ENCODE data around the gene FAM3A. TPM values are rescaled to one million over a fixed set of nuclear protein-coding genes. Genes with fewer than 3 reads are reported as not detected.

FAM3A gene
- total RNA-seq, 5 donors from 2014 or later (not counting 1 experiment from before 2014, with no cell fraction given): 33.9 to 67.6 (median 57.8) TPM

DNA sequence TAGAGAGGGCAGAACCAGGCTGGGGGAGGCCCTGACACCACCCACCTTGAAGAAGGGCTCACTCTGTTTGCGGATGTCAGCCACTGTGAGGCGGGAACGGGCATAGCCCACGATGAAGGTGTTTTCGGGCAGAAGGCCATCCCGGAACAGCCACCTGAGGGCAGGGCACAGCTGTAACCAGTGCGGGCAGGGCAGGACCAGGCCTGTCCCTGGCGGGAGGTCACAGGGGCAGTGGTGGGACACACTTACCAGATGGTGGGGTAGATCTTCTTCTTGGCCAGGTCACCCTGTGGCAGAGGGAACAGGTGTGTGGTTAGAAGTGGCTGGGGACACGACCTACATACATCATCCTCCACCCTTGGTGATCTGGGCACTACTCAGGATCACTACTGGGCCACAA is 19.9 kb upstream of the FAM3A start:
- H3K9me3 Mint-ChIP-seq: no peaks in the 10 kb centered on the region
- Histone ChIP-seq H3K36me3 (ENCODE audit: control insufficient read depth in 2 of 2, extremely low read depth in 1 of 2, insufficient read depth in 1 of 2, low read length in 1 of 2) (peaks cover 4 to 32% of the 10 kb centered on the region in 2 donors), H3K27ac (ENCODE audit: low read length) (no peak overlapping the region), H3K27me3 (replicated peaks in 1 of 2; ENCODE audit: control insufficient read depth in 2 of 2, extremely low read depth in 1 of 2, insufficient read depth in 2 of 2, low read length in 1 of 2) (no peaks in the 10 kb centered on the region), H3K4me3 (ENCODE audit: control insufficient read depth in 1 of 2, extremely low read depth in 1 of 2, low read length in 1 of 2) (no peak overlapping the region), H3K4me1 (ENCODE audit: control insufficient read depth in 1 of 2, extremely low read depth in 1 of 2, insufficient read depth in 2 of 2, low read length in 2 of 2) (peaks cover 0 to 11% of the 10 kb centered on the region in 2 experiments), H3K9me3 (no peaks in the 10 kb centered on the region)
- H3K36me3 Mint-ChIP-seq: peaks cover 2% of the 10 kb centered on the region
- 94% methylated on average over 6 of the region's 9 CpGs for WGBS (ENCODE audit: insufficient coverage)
- no peak overlapping the region for H3K27ac Mint-ChIP-seq
- CTCF ChIA-PET: interaction anchor here (0.6 to 1.3 kb wide), 2 partner anchors 136 to 625 kb away, joined by 3 read pairs; no protein-coding TSS in a partner anchor
- H3K4me1 Mint-ChIP-seq: peaks cover 6 to 12% (median 11%) of the 10 kb centered on the region in 3 donors
- DNase-seq: no peak
- peaks cover 0 to 6% of the 10 kb centered on the region in 2 donors for H3K27me3 Mint-ChIP-seq
- no peak for ATAC-seq (replicated peaks in 1 of 4)
- POLR2A ChIA-PET: no interaction called here
- H3K4me3 Mint-ChIP-seq: no peak overlapping the region

DNA sequence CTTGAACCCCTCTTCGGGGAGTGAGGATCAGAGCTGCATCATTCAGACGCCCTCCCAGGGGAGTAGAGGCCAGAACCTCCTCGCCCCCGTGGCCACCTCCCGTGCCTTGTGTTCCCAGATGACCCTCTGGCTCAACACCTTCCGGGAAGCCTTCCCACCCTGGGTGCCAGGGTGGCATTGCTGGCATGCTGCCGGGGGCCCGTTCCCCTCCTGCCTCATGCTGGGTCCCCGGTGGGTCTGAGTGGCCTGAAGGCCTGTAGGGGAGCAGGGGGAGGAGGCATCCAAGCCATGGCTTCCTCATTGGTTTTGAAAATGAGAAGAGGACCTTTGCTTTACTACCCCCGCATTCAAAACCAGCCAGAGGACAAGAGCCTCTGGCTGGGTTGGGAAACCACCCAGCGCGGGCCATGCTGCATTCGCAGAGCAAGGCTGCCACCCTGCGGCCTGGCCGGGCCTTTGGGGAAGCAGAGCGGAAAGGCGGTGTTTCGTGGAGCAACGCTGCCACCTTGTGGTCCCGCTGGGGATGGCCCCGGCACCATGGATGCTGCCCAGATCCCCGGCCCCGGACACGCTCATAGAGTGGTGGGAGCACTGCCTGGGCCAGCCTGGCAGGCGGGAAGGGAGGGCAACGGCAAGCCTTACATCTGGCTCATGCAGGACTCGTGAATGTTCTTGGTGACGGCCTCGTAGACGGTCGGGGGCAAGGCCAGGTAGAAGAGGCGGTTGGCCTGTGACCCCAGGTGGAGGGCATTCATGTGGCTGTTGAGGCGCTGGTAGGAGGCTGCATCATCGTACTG is 18.7 kb upstream of the FAM3A start:
- H3K27ac Mint-ChIP-seq: peak overlapping the region; percentile 16 to 36
- ChIA-PET CTCF (no interaction called here), POLR2A (no interaction called here)
- H3K4me3 Mint-ChIP-seq: no peak overlapping the region
- H3K27me3 ChIP-seq (replicated peaks in 1 of 2; ENCODE audit: control insufficient read depth in 2 of 2, extremely low read depth in 1 of 2, insufficient read depth in 2 of 2, low read length in 1 of 2): no peaks in the 10 kb centered on the region
- peaks cover 0 to 6% of the 10 kb centered on the region in 2 donors for H3K27me3 Mint-ChIP-seq
- H3K4me3 ChIP-seq (ENCODE audit: control insufficient read depth in 1 of 2, extremely low read depth in 1 of 2, low read length in 1 of 2): no peak overlapping the region
- peaks cover 0 to 11% of the 10 kb centered on the region in 2 experiments for H3K4me1 ChIP-seq (ENCODE audit: control insufficient read depth in 1 of 2, extremely low read depth in 1 of 2, insufficient read depth in 2 of 2, low read length in 2 of 2)
- H3K9me3 Mint-ChIP-seq: no peaks in the 10 kb centered on the region
- H3K4me1 Mint-ChIP-seq: peaks cover 6 to 12% (median 11%) of the 10 kb centered on the region in 3 donors
- H3K36me3 Mint-ChIP-seq: peaks cover 3% of the 10 kb centered on the region
- WGBS (ENCODE audit: insufficient coverage): 3% methylated on average over 15 of the region's 34 CpGs
- DNase-seq (peak; percentile 74 to 93 (median 85)), ATAC-seq (replicated peaks in 1 of 4) (peak; percentile 95 to 97 (median 96))
- no peaks in the 10 kb centered on the region for H3K9me3 ChIP-seq
- H3K36me3 ChIP-seq (ENCODE audit: control insufficient read depth in 2 of 2, extremely low read depth in 1 of 2, insufficient read depth in 1 of 2, low read length in 1 of 2): peaks cover 4 to 31% of the 10 kb centered on the region in 2 donors
- peak overlapping the region; percentile 63 for H3K27ac ChIP-seq (ENCODE audit: low read length)

DNA sequence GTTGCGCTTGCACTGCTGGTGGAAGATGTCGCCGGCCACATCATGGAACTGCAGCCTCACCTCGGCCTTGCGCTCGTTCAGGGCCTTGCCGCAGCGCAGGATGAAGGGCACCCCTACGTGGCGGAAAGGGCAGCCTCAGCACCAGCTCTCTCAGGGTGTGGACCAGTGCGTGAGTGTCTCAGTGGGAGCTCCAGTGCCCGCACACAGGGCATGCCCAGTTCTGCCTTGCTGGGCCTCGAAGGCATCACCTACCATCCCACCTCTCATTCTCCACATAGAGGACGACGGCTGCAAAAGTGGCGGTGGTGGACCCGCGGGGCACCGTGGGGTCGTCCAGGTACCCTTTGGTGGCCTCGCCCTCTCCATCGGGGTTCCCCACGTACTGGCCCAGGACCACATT is 16.7 kb upstream of the FAM3A start:
- H3K36me3 Mint-ChIP-seq: peaks cover 3% of the 10 kb centered on the region
- WGBS (ENCODE audit: insufficient coverage): 100% methylated on average over 9 of the region's 23 CpGs

DNA sequence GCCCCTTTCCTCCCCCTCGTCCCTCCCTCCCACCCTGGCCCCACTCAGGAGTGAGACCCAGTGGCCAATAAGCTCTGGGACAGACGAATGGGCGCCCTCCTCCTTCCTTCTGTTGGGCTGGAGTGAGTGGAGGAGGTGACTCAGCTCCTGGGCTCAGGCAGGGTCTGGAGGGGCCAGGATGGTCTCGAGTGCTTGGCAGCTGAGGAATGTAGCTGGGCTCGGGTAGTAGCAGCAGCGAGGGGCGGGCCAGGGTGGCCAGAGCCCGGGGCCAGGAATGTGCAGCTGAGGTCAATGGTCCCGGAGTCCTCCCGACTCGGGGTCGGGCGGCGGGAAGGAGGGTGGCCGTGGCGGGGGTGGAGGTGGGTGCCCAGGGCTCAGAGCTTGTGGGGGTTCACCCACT is 15.6 kb upstream of the FAM3A start:
- no peaks in the 10 kb centered on the region for H3K27me3 ChIP-seq (replicated peaks in 1 of 2; ENCODE audit: control insufficient read depth in 2 of 2, extremely low read depth in 1 of 2, insufficient read depth in 2 of 2, low read length in 1 of 2)
- peaks cover 13 to 15% (median 14%) of the 10 kb centered on the region in 3 donors for H3K4me1 Mint-ChIP-seq
- no peaks in the 10 kb centered on the region for H3K9me3 ChIP-seq
- POLR2A ChIA-PET: no interaction called here
- WGBS (ENCODE audit: insufficient coverage): no CpG with 5 or more reads among the region's 16 CpGs
- H3K36me3 ChIP-seq (ENCODE audit: control insufficient read depth in 2 of 2, extremely low read depth in 1 of 2, insufficient read depth in 1 of 2, low read length in 1 of 2): peaks cover 4 to 31% of the 10 kb centered on the region in 2 donors
- no peak overlapping the region for H3K4me3 ChIP-seq (ENCODE audit: control insufficient read depth in 1 of 2, extremely low read depth in 1 of 2, low read length in 1 of 2)
- CTCF ChIA-PET: no interaction called here
- H3K27ac ChIP-seq (ENCODE audit: low read length): no peak overlapping the region
- ATAC-seq (replicated peaks in 1 of 4) (no peak), DNase-seq (no peak)
- no peaks in the 10 kb centered on the region for H3K9me3 Mint-ChIP-seq
- no peak overlapping the region for H3K27ac Mint-ChIP-seq
- peaks cover 0 to 22% of the 10 kb centered on the region in 2 experiments for H3K4me1 ChIP-seq (ENCODE audit: control insufficient read depth in 1 of 2, extremely low read depth in 1 of 2, insufficient read depth in 2 of 2, low read length in 2 of 2)
- peaks cover 3% of the 10 kb centered on the region for H3K36me3 Mint-ChIP-seq
- no peaks in the 10 kb centered on the region for H3K27me3 Mint-ChIP-seq
- no peak overlapping the region for H3K4me3 Mint-ChIP-seq

More for the DNA sequence above, 16.7 kb upstream of the FAM3A start:
- DNase-seq (no peak), ATAC-seq (replicated peaks in 1 of 4) (no peak)
- CTCF ChIA-PET: no interaction called here
- Mint-ChIP-seq H3K27ac (no peak overlapping the region), H3K9me3 (no peaks in the 10 kb centered on the region), H3K4me3 (no peak overlapping the region), H3K27me3 (no peaks in the 10 kb centered on the region), H3K4me1 (peaks cover 5 to 7% (median 6%) of the 10 kb centered on the region in 3 donors)
- Histone ChIP-seq H3K4me1 (ENCODE audit: control insufficient read depth in 1 of 2, extremely low read depth in 1 of 2, insufficient read depth in 2 of 2, low read length in 2 of 2) (peaks cover 0 to 11% of the 10 kb centered on the region in 2 experiments), H3K9me3 (no peaks in the 10 kb centered on the region), H3K27ac (ENCODE audit: low read length) (no peak overlapping the region), H3K4me3 (ENCODE audit: control insufficient read depth in 1 of 2, extremely low read depth in 1 of 2, low read length in 1 of 2) (no peak overlapping the region), H3K27me3 (replicated peaks in 1 of 2; ENCODE audit: control insufficient read depth in 2 of 2, extremely low read depth in 1 of 2, insufficient read depth in 2 of 2, low read length in 1 of 2) (no peaks in the 10 kb centered on the region), H3K36me3 (ENCODE audit: control insufficient read depth in 2 of 2, extremely low read depth in 1 of 2, insufficient read depth in 1 of 2, low read length in 1 of 2) (peaks cover 4 to 31% of the 10 kb centered on the region in 2 donors)
- POLR2A ChIA-PET: no interaction called here

DNA sequence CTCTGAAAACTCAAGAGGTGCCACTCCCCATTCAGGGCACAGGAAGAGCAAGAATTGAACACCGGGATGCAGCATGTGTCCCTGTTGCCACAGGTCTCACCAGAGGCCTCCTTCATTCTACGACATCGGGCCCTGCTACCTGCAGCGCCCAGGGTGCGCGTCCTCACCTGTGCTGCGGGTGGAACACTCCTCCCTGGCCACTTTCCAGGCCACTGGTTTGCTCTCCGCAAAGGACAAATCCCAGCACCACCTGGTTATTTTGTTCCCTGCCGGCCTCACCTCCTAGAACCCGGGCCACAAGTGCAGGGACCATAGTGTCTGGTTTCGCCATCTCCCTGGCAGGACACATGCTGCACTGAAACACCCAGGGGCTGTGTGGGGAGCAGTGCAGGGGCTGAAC is 14.3 kb upstream of the FAM3A start:
- Mint-ChIP-seq H3K9me3 (no peaks in the 10 kb centered on the region), H3K27ac (no peak overlapping the region), H3K4me1 (peaks cover 23 to 28% (median 26%) of the 10 kb centered on the region in 3 donors), H3K27me3 (peaks cover 0 to 8% of the 10 kb centered on the region in 2 donors), H3K36me3 (peaks cover 3% of the 10 kb centered on the region), H3K4me3 (no peak overlapping the region)
- H3K9me3 ChIP-seq: no peaks in the 10 kb centered on the region
- H3K27me3 ChIP-seq (replicated peaks in 1 of 2; ENCODE audit: control insufficient read depth in 2 of 2, extremely low read depth in 1 of 2, insufficient read depth in 2 of 2, low read length in 1 of 2): no peaks in the 10 kb centered on the region
- 100% methylated on average over 1 of the region's 11 CpGs for WGBS (ENCODE audit: insufficient coverage)
- POLR2A ChIA-PET: no interaction called here
- DNase-seq (no peak), ATAC-seq (replicated peaks in 1 of 4) (no peak)
- H3K36me3 ChIP-seq (ENCODE audit: control insufficient read depth in 2 of 2, extremely low read depth in 1 of 2, insufficient read depth in 1 of 2, low read length in 1 of 2): peaks cover 4 to 23% of the 10 kb centered on the region in 2 donors
- H3K4me1 ChIP-seq (ENCODE audit: control insufficient read depth in 1 of 2, extremely low read depth in 1 of 2, insufficient read depth in 2 of 2, low read length in 2 of 2): peaks cover 4 to 35% of the 10 kb centered on the region in 2 experiments
- H3K27ac ChIP-seq (ENCODE audit: low read length): no peak overlapping the region
- no peak overlapping the region for H3K4me3 ChIP-seq (ENCODE audit: control insufficient read depth in 1 of 2, extremely low read depth in 1 of 2, low read length in 1 of 2)
- CTCF ChIA-PET: no interaction called here

DNA sequence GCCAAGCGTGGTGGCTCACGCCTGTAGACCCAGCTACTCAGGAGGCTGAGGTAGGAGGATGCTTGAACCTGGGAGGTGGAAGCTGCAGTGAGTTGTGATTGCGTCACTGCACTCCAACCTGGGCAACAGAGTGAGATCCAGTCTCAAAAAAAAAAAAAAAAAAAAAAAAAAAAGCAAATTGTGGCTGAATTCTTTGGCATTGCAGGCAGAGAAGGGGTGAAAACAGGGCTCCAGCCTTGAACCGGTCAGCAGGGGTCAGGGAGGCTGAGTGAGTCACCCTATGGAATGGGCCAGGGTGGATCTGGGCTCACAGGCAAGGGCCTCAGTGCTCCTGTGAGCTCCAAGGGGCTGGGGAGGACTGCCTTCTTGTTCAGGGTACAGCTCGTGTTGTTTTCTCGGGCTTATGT is 13.2 kb upstream of the FAM3A start:
- no peak for ATAC-seq (replicated peaks in 1 of 4)
- no peak overlapping the region for H3K27ac ChIP-seq (ENCODE audit: low read length)
- Mint-ChIP-seq H3K4me1 (peaks cover 17 to 24% (median 21%) of the 10 kb centered on the region in 3 donors), H3K4me3 (no peak overlapping the region), H3K36me3 (peaks cover 3% of the 10 kb centered on the region), H3K27me3 (peaks cover 0 to 8% of the 10 kb centered on the region in 2 donors), H3K27ac (no peak overlapping the region), H3K9me3 (no peaks in the 10 kb centered on the region)
- no peaks in the 10 kb centered on the region for H3K9me3 ChIP-seq
- ChIA-PET POLR2A (interaction anchor here in 1 of 2 donors (0.6 kb wide), 1 partner anchor 816 kb away, joined by 7 read pairs; no protein-coding TSS in a partner anchor), CTCF (interaction anchor here in 1 of 2 donors (1.0 kb wide), 1 partner anchor 10 kb away, joined by 3 read pairs; no protein-coding TSS in a partner anchor)
- no peak for DNase-seq
- H3K4me1 ChIP-seq (ENCODE audit: control insufficient read depth in 1 of 2, extremely low read depth in 1 of 2, insufficient read depth in 2 of 2, low read length in 2 of 2): peaks cover 4 to 27% of the 10 kb centered on the region in 2 experiments
- H3K36me3 ChIP-seq (ENCODE audit: control insufficient read depth in 2 of 2, extremely low read depth in 1 of 2, insufficient read depth in 1 of 2, low read length in 1 of 2): peaks cover 4 to 14% of the 10 kb centered on the region in 2 donors
- H3K4me3 ChIP-seq (ENCODE audit: control insufficient read depth in 1 of 2, extremely low read depth in 1 of 2, low read length in 1 of 2): no peak overlapping the region
- WGBS (ENCODE audit: insufficient coverage): no CpG with 5 or more reads among the region's 6 CpGs
- no peaks in the 10 kb centered on the region for H3K27me3 ChIP-seq (replicated peaks in 1 of 2; ENCODE audit: control insufficient read depth in 2 of 2, extremely low read depth in 1 of 2, insufficient read depth in 2 of 2, low read length in 1 of 2)
